Trophoblast cell (in vitro differentiated cells and primary cell): Measurements from ENCODE around the gene NPAS4.
A peak's percentile ranks its signal among the peaks of the same experiment; 100 is the strongest.
"Not testable (repeated sequence)": the region's sequence is repeated elsewhere in the genome, so short reads cannot be mapped to it uniquely, and the experiment has no call there.

Source experiments
- DNase-seq, 2 donors: peaks; one replicate each; pipeline ENCODE4 v3.0.0-alpha.2; 2016
- H2AFZ ChIP-seq: 2 replicates; pipeline ENCODE4 v1.6.1; 2013; ENCODE audit warnings: low read length, moderate library complexity, mild to moderate bottlenecking; ENCODE audit not compliant: insufficient read depth, poor library complexity
- H2AK5ac ChIP-seq: 2 replicates; pipeline ENCODE4 v1.6.1; 2013; ENCODE audit warnings: mild to moderate bottlenecking, low read length
- H2BK120ac ChIP-seq: 2 replicates; pipeline ENCODE4 v1.6.1; 2013; ENCODE audit warnings: low read length, mild to moderate bottlenecking, moderate library complexity; ENCODE audit not compliant: insufficient read depth, poor library complexity
- H2BK12ac ChIP-seq: 2 replicates; pipeline ENCODE4 v1.6.1; 2013; ENCODE audit warnings: mild to moderate bottlenecking, low read length, moderate library complexity
- H2BK5ac ChIP-seq: 2 replicates; pipeline ENCODE4 v1.6.1; 2013; ENCODE audit warnings: low read length, low read depth, moderate library complexity, mild to moderate bottlenecking; ENCODE audit not compliant: poor library complexity
- H3K14ac ChIP-seq: 2 replicates; pipeline ENCODE4 v1.6.1; 2013; ENCODE audit warnings: mild to moderate bottlenecking, low read length
- H3K18ac ChIP-seq: 2 replicates; pipeline ENCODE4 v1.6.1; 2013; ENCODE audit warnings: mild to moderate bottlenecking, low read length
- H3K23ac ChIP-seq: 2 replicates; pipeline ENCODE4 v1.6.1; 2013; ENCODE audit warnings: low read length
- H3K27ac ChIP-seq: 2 replicates; pipeline ENCODE4 v1.5.1; 2013; ENCODE audit warnings: low read depth, mild to moderate bottlenecking, inconsistent platforms, low read length, moderate library complexity
- H3K27me3 ChIP-seq: 2 replicates; pipeline ENCODE4 v1.6.1; 2013; ENCODE audit warnings: inconsistent platforms, mild to moderate bottlenecking, low read length, moderate library complexity; ENCODE audit not compliant: insufficient read depth
- H3K36me3 ChIP-seq, 2 experiments: 1 replicate in 1 of 2; 2 replicates in 1 of 2; pipeline ENCODE4 v1.6.1; 2013; ENCODE audit warnings: low read length in 2 of 2, mild to moderate bottlenecking in 2 of 2, moderate library complexity in 1 of 2; ENCODE audit not compliant: insufficient read depth in 2 of 2, control insufficient read depth in 1 of 2
- H3K4ac ChIP-seq: 2 replicates; pipeline ENCODE4 v1.6.1; 2013; ENCODE audit warnings: low read depth, mild to moderate bottlenecking, low read length, moderate library complexity
- H3K4me1 ChIP-seq, 2 experiments: 1 replicate in 1 of 2; 2 replicates in 1 of 2; pipeline ENCODE4 v1.6.1; 2013; ENCODE audit warnings: low read length in 2 of 2, mild to moderate bottlenecking in 2 of 2, moderate library complexity in 1 of 2; ENCODE audit not compliant: insufficient read depth in 2 of 2, control insufficient read depth in 1 of 2
- H3K4me2 ChIP-seq: 2 replicates; pipeline ENCODE4 v1.6.1; 2013; ENCODE audit warnings: inconsistent platforms, mild to moderate bottlenecking, low read length, moderate library complexity
- H3K4me3 ChIP-seq: 2 replicates; pipeline ENCODE4 v1.5.1; 2013; ENCODE audit warnings: mild to moderate bottlenecking, low read depth, low read length, inconsistent platforms
- H3K79me1 ChIP-seq: one replicate; pipeline ENCODE4 v1.6.1; 2013; ENCODE audit warnings: low read length
- H3K79me2 ChIP-seq: 2 replicates; pipeline ENCODE4 v1.6.1; 2013; ENCODE audit warnings: low read length, mild to moderate bottlenecking; ENCODE audit not compliant: control insufficient read depth, insufficient read depth, poor library complexity
- H3K9ac ChIP-seq: 2 replicates; pipeline ENCODE4 v1.6.1; 2013; ENCODE audit warnings: mild to moderate bottlenecking, low read length
- H3K9me3 ChIP-seq: 2 replicates; pipeline ENCODE4 v1.6.1; 2013; ENCODE audit warnings: low read depth, mild to moderate bottlenecking, control low read depth, inconsistent platforms, low read length; ENCODE audit not compliant: insufficient read depth
- H4K12ac ChIP-seq: 2 replicates; pipeline ENCODE4 v1.6.1; 2013; ENCODE audit warnings: low read depth, mild to moderate bottlenecking, low read length, moderate library complexity
- H4K8ac ChIP-seq: 2 replicates; pipeline ENCODE4 v1.6.1; 2013; ENCODE audit warnings: low read depth, mild to moderate bottlenecking, low read length, moderate library complexity
- H4K91ac ChIP-seq: one replicate; pipeline ENCODE4 v1.6.1; 2013; ENCODE audit warnings: low read depth, mild to moderate bottlenecking, low read length, moderate library complexity
- WGBS: extraction: QIAGEN DNeasy Blood & Tissue Kit; methylation state at CpG from one replicate; pipeline ENCODE4 v1.1.7; 2013; ENCODE audit warnings: missing lambda C conversion rate; ENCODE audit not compliant: insufficient read length, insufficient coverage; ENCODE audit errors: extremely low coverage; 5-methylcytosine and 5-hydroxymethylcytosine counted together

Gene NPAS4

DNA sequence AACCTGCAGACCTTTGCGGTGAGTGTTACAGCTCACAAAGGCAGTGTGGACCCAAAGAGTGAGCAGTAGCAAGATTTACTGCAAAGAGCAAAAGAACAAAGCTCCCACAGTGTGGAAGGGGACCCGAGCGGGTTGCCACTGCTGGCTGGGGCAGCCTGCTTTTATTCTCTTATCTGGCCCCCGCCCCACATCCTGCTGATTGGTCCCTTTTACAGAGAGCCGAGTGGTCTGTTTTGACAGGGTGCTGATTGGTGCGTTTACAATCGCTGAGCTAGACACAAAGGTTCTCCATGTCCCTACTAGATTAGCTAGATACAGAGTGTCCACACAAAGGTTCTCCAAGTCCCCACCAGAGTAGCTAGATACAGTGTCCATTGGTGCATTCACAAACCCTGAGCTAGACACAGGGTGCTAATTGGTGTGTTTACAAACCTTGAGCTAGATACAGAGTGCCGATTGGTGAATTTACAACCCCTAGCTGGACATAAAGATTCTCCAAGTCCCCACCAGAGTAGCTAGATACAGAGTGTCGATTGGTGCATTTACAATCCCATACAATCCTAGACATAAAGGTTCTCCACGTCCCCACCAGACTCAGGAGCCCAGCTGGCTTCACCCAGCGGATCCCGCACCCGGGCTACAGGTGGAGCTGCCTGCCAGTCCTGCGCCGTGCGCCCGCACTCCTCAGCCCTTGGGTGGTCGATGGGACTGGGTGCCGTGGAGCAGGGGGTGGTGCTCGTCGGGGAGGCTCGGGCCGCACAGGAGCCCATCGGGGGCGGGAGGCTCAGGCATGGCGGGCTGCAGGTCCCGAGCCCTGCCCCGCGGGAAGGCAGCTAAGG is 19.5 kb downstream of the NPAS4 start:
- H3K79me1 ChIP-seq, H2AK5ac ChIP-seq, H3K9me3 ChIP-seq, H3K4me1 ChIP-seq, H2AFZ ChIP-seq, H3K18ac ChIP-seq, H3K14ac ChIP-seq, H2BK120ac ChIP-seq, H4K8ac ChIP-seq, H3K27ac ChIP-seq, H3K79me2 ChIP-seq, H3K4ac ChIP-seq, H3K9ac ChIP-seq, H4K91ac ChIP-seq, H2BK5ac ChIP-seq, H3K4me2 ChIP-seq, H4K12ac ChIP-seq, H3K27me3 ChIP-seq, H3K4me3 ChIP-seq, H3K23ac ChIP-seq, DNase-seq, H2BK12ac ChIP-seq: not testable (repeated sequence)
- WGBS, result no CpG with 5 or more reads among the region's 29 CpGs
- H3K36me3 ChIP-seq, result peaks cover 8 to 12% of the 10 kb centered on the region in 2 experiments

DNA sequence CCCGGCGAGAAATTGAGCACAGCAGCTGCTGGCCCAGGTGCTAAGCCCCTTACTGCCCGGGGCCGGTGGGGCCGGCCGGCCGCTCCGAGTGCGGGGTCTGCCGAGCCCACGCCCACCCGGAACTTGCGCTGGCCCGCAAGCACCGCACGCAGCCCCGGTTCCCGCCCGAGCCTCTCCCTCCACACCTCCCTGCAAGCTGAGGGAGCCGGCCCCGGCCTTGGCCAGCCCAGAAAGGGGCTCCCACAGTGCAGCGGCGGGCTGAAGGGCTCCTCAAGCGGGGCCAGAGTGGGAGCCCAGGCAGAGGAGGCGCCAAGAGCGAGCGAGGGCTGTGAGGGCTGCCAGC is 20.1 kb downstream of the NPAS4 start:
- not testable (repeated sequence) for H4K8ac ChIP-seq, H3K27me3 ChIP-seq, H3K9ac ChIP-seq, H3K23ac ChIP-seq, H2AK5ac ChIP-seq, H2BK12ac ChIP-seq, H2AFZ ChIP-seq, DNase-seq, H3K14ac ChIP-seq, H3K79me1 ChIP-seq, H2BK5ac ChIP-seq, H3K4me2 ChIP-seq, H3K4ac ChIP-seq, H4K91ac ChIP-seq, H3K4me3 ChIP-seq, H4K12ac ChIP-seq, H3K27ac ChIP-seq, H3K36me3 ChIP-seq, H3K79me2 ChIP-seq, H3K9me3 ChIP-seq, H2BK120ac ChIP-seq, H3K4me1 ChIP-seq, H3K18ac ChIP-seq
- WGBS, result no CpG with 5 or more reads among the region's 27 CpGs

DNA sequence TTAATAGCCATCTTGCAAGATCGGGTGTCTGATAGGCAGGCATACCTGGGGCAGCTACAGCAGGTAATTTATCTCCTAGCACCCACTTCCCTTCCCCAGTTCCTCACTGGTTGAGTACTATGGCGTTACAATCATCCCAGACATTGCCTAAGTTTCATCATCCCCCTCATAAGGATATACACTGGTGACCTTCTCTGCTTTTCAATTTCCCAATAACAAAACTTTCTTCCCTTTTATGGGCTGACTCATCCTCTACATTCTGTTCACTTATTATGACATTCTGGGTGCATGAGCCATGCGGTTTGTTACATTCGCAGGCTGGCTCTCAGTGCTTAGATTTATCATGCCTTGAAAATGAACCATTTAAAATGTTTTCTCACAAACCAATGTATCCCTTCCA is 22.8 kb downstream of the NPAS4 start:
- H3K36me3 ChIP-seq, result no peaks in the 10 kb centered on the region
- no peak overlapping the region for H2BK12ac ChIP-seq
- no peak overlapping the region for H3K4me3 ChIP-seq
- no peak overlapping the region for H2BK5ac ChIP-seq
- H3K27ac ChIP-seq, result no peak overlapping the region
- peaks cover 0 to under 1% of the 10 kb centered on the region in 2 experiments for H3K4me1 ChIP-seq
- no peak overlapping the region for H3K18ac ChIP-seq
- no peak overlapping the region for H4K91ac ChIP-seq
- H2AFZ ChIP-seq, result no peak overlapping the region
- no peak overlapping the region for H2BK120ac ChIP-seq
- H2AK5ac ChIP-seq, result no peak overlapping the region
- no CpG with 5 or more reads among the region's 4 CpGs for WGBS
- peak in 1 of 2 donors; percentile 50 for DNase-seq
- H3K4ac ChIP-seq, result no peak overlapping the region
- H4K12ac ChIP-seq, result no peak overlapping the region
- H3K79me1 ChIP-seq, result peaks cover 1% of the 10 kb centered on the region
- H3K23ac ChIP-seq, result no peak overlapping the region
- H3K27me3 ChIP-seq, result no peaks in the 10 kb centered on the region
- H3K9me3 ChIP-seq, result peaks cover 5% of the 10 kb centered on the region
- H4K8ac ChIP-seq, result no peak overlapping the region
- H3K9ac ChIP-seq, result no peak overlapping the region
- H3K14ac ChIP-seq, result no peak overlapping the region
- H3K79me2 ChIP-seq, result no peaks in the 10 kb centered on the region
- H3K4me2 ChIP-seq, result no peak overlapping the region

DNA sequence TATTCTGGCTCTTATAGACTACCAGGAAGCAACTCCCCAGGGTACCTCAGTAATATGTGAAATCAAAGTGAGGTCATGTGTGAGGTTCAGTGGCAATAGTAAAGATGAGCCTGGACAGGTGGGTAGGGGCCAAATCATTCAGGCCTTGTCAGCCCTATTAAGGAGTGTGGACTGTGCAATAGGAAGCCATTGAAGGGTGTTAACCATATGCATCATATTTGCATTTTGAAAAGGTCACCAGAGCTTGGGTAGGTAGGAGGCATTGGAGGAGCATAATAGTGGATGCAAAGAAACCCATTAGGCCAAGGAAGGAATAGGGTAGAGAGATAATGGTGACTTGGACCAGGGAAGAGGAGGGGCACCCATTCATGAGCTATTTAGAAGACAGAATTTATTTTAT is 26.2 kb downstream of the NPAS4 start:
- no peak overlapping the region for H3K23ac ChIP-seq
- no peak overlapping the region for H3K14ac ChIP-seq
- peaks cover 5% of the 10 kb centered on the region for H3K9me3 ChIP-seq
- H2AK5ac ChIP-seq, result no peak overlapping the region
- H4K91ac ChIP-seq, result no peak overlapping the region
- H2BK120ac ChIP-seq, result no peak overlapping the region
- peaks cover 0 to 2% of the 10 kb centered on the region in 2 experiments for H3K4me1 ChIP-seq
- H3K4me2 ChIP-seq, result no peak overlapping the region
- no peak overlapping the region for H3K18ac ChIP-seq
- H4K8ac ChIP-seq, result no peak overlapping the region
- no peaks in the 10 kb centered on the region for H3K79me1 ChIP-seq
- H2BK12ac ChIP-seq, result no peak overlapping the region
- H3K27me3 ChIP-seq, result no peaks in the 10 kb centered on the region
- no peaks in the 10 kb centered on the region for H3K79me2 ChIP-seq
- no peak overlapping the region for H3K4me3 ChIP-seq
- no peak for DNase-seq
- no peak overlapping the region for H2BK5ac ChIP-seq
- H2AFZ ChIP-seq, result no peak overlapping the region
- no peak overlapping the region for H4K12ac ChIP-seq
- H3K36me3 ChIP-seq, result no peaks in the 10 kb centered on the region
- H3K27ac ChIP-seq, result no peak overlapping the region
- no peak overlapping the region for H3K4ac ChIP-seq
- H3K9ac ChIP-seq, result no peak overlapping the region
